Stimulated activated CD8-positive, alpha-beta memory T cell treated with anti-CD3 and anti-CD28 coated beads, Interleukin-2, amount 100 ng/mL, for 48 hours (primary cell): Measurements from ENCODE around the gene REXO4.

Experiments
- DNase-seq, 2 donors: peaks; one replicate each; pipeline ENCODE4 v3.0.0-alpha.2; 2020; ENCODE audit warnings: low read depth in 2 of 2

Gene REXO4, protein sequence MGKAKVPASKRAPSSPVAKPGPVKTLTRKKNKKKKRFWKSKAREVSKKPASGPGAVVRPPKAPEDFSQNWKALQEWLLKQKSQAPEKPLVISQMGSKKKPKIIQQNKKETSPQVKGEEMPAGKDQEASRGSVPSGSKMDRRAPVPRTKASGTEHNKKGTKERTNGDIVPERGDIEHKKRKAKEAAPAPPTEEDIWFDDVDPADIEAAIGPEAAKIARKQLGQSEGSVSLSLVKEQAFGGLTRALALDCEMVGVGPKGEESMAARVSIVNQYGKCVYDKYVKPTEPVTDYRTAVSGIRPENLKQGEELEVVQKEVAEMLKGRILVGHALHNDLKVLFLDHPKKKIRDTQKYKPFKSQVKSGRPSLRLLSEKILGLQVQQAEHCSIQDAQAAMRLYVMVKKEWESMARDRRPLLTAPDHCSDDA

GRCh38 chr9:133417541-133418461 lies at the start of gene REXO4:
REXO4 (minus strand) TSS chr9:133418010; CDS start chr9:133417844, 166 bp downstream.
- DNase-seq, result peak; percentile 81 to 85

- DNase-seq, result no peak
These were observed 49.3 kb upstream of the REXO4 start for GRCh38 chr9:133467101-133467500.

DNA sequence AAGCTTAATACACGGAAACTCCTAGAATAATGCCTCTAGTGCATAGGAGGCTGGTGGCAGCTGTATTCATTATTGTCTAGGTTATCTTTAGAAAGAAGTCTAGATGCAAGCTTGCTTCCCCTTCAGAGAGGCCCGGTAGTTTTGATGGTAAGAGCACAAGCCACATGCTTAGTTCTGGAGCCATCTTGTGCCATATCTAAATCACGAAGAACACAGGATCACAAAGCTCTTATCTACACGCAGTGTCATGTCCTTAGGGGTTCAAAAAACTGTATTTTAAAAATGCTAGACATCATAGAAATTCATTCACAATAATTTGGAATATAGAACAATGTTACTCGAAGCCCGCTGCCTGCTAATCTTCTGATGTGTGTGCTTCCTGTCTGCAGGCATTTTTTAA lies 48.2 kb upstream of the REXO4 start:
- no peak for DNase-seq

DNA sequence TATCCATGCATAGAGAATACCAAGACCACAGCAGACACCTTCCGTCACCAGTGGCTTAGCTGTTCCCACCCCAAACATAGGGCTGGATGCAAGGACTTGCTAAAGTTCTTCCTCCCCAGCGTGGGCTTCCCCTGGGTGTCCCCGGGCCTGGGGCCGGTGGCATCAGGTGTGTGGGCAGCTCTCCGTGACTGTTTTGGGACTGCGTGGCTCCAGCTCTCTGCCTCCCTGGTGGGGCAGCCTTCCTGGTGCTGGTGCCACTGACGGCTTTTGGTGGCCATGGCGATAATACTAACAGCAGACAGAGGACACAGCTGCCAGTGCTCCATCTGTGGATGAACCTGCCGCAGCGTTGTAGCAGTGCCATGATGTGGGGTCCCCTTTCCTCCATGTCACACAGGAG lies 46.8 kb upstream of the REXO4 start:
- no peak for DNase-seq

DNA sequence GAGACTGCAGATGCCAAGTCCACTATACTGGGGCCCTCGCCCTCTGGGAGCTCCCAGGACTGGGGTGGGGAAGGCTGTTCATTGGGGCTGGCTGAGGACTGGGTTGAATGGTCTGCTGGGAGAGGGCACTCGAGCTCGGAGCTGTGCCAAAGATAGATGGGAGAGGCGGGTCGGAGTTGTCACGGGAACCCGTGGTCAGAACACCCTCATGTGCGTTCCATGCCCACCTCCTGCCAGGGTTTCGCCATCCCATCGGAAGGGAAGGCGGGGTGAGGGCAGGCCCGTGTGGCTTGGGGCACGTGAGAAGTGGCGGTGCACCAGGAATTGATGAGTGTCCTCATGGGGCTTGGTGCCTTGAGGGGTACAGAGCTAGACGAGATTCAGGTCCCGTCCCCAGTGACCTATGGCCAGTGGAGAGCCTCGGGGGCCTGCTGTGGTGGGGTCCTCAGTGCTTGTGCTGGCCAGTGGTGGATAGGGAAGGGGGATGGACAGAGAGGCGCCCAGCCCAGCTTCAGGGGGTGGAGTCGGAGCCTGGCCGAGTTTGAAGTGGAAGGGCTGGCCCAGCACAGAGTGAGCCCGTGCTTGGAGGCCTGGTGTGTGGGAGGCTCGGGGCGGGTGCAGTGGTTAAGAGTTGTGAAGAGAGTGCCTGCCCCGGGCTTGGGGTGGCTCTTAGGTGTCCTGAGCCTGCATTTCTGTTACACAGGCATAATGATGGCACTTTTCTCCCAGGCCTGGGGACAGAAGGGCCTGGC lies 46.2 kb upstream of the REXO4 start:
- no peak for DNase-seq

DNA sequence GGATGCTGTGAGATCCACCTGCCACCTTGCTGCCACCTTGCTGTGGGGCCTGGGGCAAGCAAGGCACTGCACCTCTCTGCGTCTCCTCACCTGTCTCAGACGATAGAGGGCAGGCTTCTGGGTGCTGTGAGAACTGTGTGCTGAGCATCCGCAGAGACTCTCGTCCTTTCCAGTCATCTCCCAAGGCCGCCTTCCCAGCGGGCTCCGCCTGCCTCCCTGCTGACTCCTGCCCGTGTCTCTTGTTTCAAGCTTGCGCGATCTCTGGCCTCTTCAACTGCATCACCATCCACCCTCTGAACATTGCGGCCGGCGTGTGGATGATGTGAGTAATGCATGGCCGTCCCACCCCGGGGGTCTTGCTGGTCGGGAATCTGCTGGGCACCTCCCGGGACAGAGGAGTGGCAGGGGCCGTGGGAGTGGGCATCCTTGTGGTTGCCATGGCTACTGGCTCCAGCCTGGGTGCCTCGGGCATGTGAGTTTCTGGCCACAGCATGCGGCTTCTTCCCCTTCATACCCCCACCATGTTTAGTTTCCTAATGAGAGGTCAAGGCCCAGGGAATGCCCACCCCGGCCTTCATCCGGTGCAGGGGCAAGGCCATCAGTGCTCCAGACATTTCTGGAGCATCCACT lies 45.5 kb upstream of the REXO4 start:
- DNase-seq, result no peak

DNA sequence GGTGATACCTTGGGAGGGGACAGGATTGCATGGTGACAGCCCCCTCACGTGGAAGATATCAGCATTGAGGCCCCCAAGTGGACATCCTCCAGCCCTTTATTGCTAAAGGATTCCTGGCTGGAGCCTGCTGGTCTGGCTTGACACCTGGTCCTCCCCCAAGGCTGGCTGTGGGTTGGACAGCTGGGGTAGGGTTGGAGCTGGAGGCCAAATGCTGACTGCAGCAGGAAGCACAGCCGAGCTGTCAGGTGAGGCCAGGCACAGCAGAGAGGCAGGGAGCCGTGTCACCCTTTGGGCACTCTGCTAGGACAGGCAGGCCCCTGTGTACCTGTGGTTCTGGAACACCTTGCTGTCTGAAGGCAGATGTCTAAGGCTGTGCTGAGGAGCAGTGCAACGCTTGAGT lies 44.2 kb upstream of the REXO4 start:
- DNase-seq, result no peak

- DNase-seq, result no peak
These were observed 42.8 kb upstream of the REXO4 start for GRCh38 chr9:133460405-133461175.

GRCh38 chr9:133459476-133460404 lies 41.9 kb upstream of the REXO4 start, which contains the start of gene CACFD1:
CACFD1 (plus strand) TSS chr9:133459978; CDS start chr9:133460067, 89 bp downstream.
- DNase-seq, result peak; percentile 83 to 92

DNA sequence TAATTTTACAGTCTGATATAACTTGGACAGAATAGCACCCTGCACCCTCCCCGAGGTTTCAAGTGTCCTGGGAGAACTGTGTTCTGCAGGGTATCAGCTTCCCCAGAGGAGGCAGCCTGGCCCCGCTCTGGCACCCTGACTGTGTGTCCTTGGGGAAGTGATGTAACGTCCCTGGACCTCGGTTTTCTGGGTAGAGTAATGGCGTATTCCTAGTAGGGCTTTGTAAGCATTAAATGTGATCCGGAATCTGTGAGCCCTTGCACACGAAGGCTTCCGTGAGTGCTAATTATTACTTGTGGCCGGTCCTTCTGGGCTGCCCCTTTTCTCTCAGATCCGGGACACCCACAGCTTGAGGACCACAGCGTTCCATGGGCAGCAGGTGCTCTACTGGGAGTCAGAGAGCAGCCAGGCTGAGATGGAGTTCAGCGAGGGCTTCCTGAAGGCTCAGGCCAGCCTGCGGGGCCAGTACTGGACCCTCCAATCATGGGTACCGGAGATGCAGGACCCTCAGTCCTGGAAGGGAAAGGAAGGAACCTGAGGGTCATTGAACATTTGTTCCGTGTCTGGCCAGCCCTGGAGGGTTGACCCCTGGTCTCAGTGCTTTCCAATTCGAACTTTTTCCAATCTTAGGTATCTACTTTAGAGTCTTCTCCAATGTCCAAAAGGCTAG lies 41.0 kb upstream of the REXO4 start:
- no peak for DNase-seq

GRCh38 chr9:133457748-133458147 lies 39.9 kb upstream of the REXO4 start:
- no peak for DNase-seq

GRCh38 chr9:133457233-133457632 lies 39.4 kb upstream of the REXO4 start:
- DNase-seq, result no peak

DNA sequence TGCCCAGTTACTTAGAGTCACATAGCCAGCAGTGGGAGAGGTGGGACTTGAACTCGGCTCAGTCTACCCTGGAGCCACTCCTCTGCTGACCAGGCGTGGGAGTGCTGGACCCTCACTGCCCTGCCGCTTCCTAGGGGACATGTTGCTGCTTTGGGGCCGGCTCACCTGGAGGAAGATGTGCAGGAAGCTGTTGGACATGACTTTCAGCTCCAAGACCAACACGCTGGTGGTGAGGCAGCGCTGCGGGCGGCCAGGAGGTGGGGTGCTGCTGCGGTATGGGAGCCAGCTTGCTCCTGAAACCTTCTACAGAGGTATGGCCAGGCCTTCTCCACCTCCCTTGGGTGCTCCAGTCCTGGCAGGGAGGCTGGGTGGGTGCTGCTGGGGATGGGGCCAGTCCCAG lies 38.6 kb upstream of the REXO4 start:
- DNase-seq, result no peak

GRCh38 chr9:133455936-133456335 lies 38.1 kb upstream of the REXO4 start:
- no peak for DNase-seq

DNA sequence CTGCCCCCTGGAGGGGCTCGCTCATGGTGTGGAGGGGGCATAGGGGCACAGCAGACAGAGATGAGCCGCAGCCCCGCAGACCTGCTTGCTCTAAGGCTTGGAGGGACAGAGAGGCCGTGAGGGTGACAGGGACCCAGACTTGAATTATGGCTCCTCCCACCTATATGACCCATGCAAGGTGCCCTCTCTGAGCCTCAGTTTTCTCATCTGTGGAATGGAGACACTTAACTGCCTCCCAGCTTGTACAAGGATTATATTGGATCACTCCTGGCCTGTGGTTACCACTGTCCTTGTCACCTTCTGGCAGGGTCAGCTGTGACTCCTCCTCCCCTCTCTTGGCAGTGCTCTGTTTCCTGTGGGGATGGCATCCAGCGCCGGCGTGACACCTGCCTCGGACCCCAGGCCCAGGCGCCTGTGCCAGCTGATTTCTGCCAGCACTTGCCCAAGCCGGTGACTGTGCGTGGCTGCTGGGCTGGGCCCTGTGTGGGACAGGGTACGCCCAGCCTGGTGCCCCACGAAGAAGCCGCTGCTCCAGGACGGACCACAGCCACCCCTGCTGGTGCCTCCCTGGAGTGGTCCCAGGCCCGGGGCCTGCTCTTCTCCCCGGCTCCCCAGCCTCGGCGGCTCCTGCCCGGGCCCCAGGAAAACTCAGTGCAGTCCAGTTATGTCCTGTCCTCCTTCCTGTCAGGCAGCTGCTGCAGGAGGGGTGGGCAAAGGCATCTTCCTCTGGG lies 37.3 kb upstream of the REXO4 start:
- no peak for DNase-seq

GRCh38 chr9:133454325-133454724 lies 36.5 kb upstream of the REXO4 start:
- no peak for DNase-seq

DNA sequence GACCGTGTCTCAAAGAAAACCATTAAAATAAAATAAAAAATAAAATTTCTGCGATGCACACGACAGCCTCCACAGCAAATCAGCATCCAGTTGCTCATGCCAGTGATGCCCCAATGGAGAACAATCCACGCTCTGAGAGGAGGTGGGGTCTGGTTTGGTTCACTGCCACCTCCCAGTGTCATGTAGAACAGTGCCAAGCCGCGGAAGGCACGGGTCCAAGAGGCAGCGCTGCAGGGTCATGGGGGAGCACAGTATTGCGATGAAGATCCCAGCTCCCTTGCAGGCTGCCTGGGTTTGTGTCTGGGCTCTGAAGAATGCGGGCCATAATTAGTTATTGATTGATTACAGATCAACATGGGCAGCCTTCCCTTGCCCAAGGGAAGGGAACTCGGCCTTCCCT lies 35.8 kb upstream of the REXO4 start:
- no peak for DNase-seq

- no peak for DNase-seq
These were observed 34.8 kb upstream of the REXO4 start for GRCh38 chr9:133452562-133452961.
